ENCODE results near the gene LRP8.

Gene LRP8

DNA sequence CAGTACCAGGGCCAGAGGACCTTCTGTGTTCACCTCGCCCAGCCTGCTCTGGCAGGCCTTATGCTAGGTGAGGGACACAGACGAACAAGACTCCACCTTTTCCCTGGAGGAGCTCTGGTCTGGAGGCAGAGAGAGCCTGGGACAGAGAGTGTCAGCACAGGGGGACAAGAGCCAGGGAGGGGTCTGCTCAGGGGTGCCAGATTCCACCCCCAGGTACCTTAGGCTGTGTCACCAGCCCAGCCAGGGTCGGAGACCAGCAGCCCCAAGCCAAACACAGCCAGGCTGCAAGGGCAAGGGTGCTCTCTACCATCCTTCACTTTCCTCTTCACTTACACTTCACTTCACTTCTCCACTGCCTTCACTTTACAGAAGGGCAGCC lies 4.3 kb upstream of the LRP8 start:
- H3K4me3 ChIP-seq (ENCODE audit: low read length), result no peak overlapping the region
- no peak for DNase-seq (ENCODE audit: low read depth)
- TF ChIP-seq, protein P1, sequence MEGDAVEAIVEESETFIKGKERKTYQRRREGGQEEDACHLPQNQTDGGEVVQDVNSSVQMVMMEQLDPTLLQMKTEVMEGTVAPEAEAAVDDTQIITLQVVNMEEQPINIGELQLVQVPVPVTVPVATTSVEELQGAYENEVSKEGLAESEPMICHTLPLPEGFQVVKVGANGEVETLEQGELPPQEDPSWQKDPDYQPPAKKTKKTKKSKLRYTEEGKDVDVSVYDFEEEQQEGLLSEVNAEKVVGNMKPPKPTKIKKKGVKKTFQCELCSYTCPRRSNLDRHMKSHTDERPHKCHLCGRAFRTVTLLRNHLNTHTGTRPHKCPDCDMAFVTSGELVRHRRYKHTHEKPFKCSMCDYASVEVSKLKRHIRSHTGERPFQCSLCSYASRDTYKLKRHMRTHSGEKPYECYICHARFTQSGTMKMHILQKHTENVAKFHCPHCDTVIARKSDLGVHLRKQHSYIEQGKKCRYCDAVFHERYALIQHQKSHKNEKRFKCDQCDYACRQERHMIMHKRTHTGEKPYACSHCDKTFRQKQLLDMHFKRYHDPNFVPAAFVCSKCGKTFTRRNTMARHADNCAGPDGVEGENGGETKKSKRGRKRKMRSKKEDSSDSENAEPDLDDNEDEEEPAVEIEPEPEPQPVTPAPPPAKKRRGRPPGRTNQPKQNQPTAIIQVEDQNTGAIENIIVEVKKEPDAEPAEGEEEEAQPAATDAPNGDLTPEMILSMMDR (conservative IDR thresholded peaks at IDR 0.05; ENCODE audit: low read length), result no peak

DNA sequence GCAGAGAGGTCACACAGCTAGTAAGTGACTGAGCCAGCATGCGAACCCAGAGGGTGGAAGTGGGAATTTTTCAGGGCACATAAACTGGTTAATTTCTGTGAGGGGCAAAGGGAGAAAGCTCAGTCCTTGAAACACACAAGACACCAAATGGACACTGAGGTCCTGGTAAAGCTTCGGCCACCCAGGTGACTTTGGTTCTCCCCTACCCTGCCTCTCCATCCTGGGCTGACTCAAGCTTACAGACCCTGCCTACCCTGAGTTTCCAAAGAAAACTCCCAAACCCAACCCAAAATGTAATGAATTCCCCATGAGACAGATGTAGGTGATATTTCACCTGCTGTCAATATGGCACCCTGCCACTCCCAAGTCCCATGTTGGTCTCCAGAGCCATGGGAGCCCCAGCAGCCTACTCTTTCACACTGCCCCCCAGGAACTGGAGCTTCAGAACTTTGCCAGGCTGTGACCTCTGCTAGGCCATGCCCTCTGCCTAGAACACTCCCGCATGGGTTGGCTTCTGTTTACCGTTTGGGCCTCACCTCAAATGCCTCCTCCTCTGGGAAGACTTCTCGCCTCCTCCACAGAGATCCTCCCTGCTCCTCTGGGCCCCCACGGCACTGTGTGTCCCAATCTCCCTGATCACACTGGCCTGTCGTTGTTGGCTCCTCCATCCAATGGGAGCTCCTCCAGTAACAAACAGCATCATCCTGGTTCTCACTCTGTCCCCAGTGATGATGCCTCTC lies 3.7 kb upstream of the LRP8 start:
- H3K4me3 ChIP-seq (ENCODE audit: low read length), result no peak overlapping the region
- no peak for DNase-seq (ENCODE audit: low read depth)
- TF ChIP-seq, protein P1 (conservative IDR thresholded peaks at IDR 0.05; ENCODE audit: low read length), result no peak

DNA sequence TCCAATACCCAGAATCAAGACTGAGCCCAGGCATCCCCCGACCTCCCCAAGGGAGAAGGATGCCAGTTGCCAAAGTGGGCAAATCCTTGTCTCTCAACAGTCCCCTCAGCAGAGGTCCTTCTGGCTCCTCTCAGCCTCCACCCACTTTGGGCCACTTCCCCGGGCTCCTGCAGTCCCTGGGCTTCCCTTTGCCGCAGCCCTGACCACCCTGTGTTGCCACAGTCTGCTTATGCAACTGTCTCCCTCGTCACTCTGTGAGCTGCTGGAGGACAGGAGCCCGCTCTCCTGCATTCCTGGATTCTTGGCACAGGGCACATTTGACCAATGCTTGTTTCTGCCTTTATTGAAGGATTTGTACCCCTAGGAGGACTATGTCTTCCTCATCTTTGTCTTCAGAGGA lies 2.9 kb upstream of the LRP8 start:
- DNase-seq (ENCODE audit: low read depth), result no peak
- TF ChIP-seq, protein P1 (conservative IDR thresholded peaks at IDR 0.05; ENCODE audit: low read length), result no peak
- H3K4me3 ChIP-seq (ENCODE audit: low read length), result no peak overlapping the region

DNA sequence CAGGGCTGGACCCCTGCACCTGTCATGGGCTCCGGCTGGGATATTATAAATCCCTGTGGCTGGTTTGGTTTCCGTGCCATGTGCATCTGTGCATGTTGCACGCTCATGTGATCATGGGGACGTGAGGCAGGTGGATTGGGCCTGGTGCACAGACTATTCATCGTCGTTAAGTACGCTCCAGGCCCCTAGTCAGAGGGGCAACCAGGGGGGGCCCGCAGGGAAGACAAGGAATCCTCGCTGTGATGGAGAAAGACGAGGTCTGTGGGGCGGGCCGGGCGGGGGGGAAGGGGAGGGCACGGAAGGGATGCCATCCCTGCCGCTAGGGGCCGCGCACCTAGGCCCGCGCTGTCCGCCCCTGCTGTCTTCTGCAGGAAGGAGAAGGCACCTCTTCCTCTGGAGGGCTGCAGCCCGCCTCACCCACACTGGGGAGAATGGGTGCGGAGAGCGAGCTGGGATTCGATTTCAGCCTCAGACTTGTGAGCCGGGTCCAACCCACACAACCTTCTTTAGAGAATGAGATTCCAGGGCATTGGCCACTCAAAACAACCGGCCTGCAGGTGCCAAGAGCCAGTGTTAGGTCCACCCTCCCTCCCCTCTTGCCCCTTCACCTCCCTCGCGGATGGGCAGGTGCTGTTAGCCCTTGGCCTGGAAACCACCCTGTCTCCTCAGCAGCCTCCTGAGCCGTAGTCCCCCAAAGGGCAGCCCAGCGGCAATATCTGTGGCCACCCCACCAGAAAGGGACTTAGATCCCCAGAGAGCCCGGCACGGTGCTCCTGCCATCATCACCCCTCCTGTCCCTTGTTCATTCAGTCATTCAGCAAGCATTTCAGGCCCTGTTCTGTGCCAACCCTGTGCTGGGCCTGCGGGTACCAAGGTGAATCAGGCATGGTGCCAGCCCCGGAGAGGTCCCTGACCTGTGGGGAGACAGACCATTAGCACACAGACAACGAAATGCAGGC lies 950 bp upstream of the LRP8 start:
- H3K4me3 ChIP-seq (ENCODE audit: low read length), result no peak overlapping the region; the same call in 1 of the 2 replicates
- no peak for DNase-seq (ENCODE audit: low read depth)
- TF ChIP-seq, protein P1 (conservative IDR thresholded peaks at IDR 0.05; ENCODE audit: low read length), result no peak

DNA sequence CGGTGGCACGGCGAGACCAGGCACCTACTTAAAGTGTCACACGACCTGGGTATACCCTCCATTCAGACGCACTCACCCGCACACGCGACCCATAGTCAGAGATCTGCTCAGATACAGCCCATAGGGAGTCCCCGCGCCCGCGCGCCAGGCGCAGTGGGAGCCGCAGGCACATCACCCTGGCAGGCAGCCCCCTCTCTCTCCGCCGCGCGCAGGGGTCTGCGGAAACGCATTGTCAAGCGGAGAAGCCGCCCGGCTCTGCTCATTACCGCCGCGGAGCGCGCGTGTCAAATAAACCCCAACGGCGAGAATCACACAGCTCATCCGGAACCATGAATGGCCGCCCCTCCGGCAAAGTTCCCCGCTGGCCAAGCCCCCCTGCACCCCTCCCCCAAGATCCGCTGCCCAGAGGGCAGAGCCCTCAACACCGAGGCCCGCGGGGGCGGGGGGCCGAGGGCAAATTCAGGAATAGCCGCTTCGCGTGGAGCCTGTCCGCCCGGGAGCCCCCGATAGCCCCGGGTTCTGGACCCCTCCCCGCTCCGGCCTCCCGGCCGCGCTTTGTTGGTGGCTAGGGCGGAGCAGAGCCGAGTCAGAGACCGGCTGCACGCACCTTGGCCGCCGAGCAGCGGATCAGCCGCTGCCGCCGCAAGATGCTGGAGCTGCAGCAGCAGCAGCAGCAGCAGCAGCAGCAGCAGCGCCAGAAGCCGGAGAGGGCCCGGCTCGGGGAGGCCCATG lies 522 bp downstream of the LRP8 start:
- no peak for DNase-seq (ENCODE audit: low read depth)
- peak overlapping the region; percentile 72 for H3K4me3 ChIP-seq (ENCODE audit: low read length)
- TF ChIP-seq, protein P1 (conservative IDR thresholded peaks at IDR 0.05; ENCODE audit: low read length), result no peak

DNA sequence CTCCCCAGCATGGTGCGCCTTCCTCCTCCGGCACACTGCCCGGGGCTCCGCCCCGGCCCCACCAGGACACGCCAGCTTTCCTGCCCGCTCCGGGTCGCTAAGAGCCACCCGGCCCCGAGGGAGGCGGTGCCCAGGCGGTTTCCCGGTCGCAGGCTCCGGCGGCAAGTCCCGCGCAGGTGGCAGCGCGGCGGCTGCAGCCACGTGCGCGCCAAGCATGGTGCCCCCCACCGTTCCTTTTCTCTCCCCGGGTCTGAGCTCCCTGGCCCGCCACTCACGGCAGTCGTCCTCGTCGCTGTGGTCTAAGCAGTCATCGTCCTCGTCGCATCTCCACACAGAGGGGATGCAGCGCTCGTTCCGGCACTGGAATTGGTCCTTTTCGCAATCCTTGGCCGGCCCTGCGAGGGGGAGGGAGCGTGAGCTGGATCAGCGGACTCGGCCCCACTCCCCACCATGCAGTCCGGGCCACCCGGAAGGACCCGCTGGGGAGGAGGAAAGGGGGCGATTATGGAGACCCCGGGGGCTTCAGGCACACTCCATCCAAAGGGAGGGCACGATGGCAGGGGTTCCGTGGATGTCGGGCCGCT lies 1.2 kb downstream of the LRP8 start:
- H3K4me3 ChIP-seq (ENCODE audit: low read length), result peak overlapping the region; percentile 72
- no peak for DNase-seq (ENCODE audit: low read depth)
- TF ChIP-seq, protein P1 (conservative IDR thresholded peaks at IDR 0.05; ENCODE audit: low read length), result no peak

All from AG10803 (cell line).